Cardiac muscle cell (in vitro differentiated cells and primary cell): Measurements from ENCODE around the gene RAB6D. TPM values are rescaled to one million over a fixed set of nuclear protein-coding genes. Genes with fewer than 3 reads are reported as not detected.
"Not testable (repeated sequence)": the region's sequence is repeated elsewhere in the genome, so short reads cannot be mapped to it uniquely, and the experiment has no call there.

Source experiments
- DNase-seq, 2 donors: peaks; one replicate each; pipeline versions ENCODE4 v3.0.0 to v3.0.0-alpha.2; 2010 to 2017; ENCODE audit warnings: low read depth in 1 of 2, low spot score in 1 of 2
- H3K27ac ChIP-seq: fragments of 200-600 bp; sonication (generic); 2 replicates; pipeline ENCODE4 v1.5.1; 2016
- H3K27me3 ChIP-seq: fragments of 200-600 bp; sonication (generic); 2 replicates; pipeline ENCODE4 v1.6.0; 2016; ENCODE audit warnings: control low read depth
- H3K36me3 ChIP-seq: fragments of 200-600 bp; sonication (generic); 2 replicates; pipeline ENCODE4 v1.5.1; 2016; ENCODE audit warnings: control low read depth
- H3K4me1 ChIP-seq: fragments of 200-600 bp; sonication (generic); 2 replicates; pipeline ENCODE4 v1.8.1; 2017; ENCODE audit warnings: low read depth, mild to moderate bottlenecking, mixed run types
- H3K4me3 ChIP-seq: fragments of 200-600 bp; sonication (generic); 2 replicates; pipeline ENCODE4 v1.5.1; 2016; ENCODE audit warnings: mild to moderate bottlenecking
- H3K9me3 ChIP-seq: fragments of 200-600 bp; sonication (generic); 2 replicates; pipeline ENCODE4 v1.5.1; 2017; ENCODE audit warnings: low read depth, mild to moderate bottlenecking, control low read depth
- polyA plus RNA-seq: library from polyadenylated mRNA; unstranded; fragments of >200 nt; fragmentation: Nextera tagmentation; extraction: Ambion mirVana; gene quantifications from 2 replicates; pipeline ENCODE4 v1.2.1, GENCODE V29; 2016
- total RNA-seq: library from RNA; depleted of rRNA; stranded (reverse); fragments of >200 nt; gene quantifications from 2 replicates; pipeline ENCODE4 v1.2.3, GENCODE V29; 2016
- TF ChIP-seq, protein P1 (sequence below): IDR thresholded peaks from 2 replicates; pipeline ENCODE4 v1.5.1; 2012; ENCODE audit warnings: low read depth, mild to moderate bottlenecking, low read length

The RAB6D gene
- total and polyA plus RNA-seq, 2 experiments from 2014 or later, result 0.48 TPM; not detected in 1

DNA sequence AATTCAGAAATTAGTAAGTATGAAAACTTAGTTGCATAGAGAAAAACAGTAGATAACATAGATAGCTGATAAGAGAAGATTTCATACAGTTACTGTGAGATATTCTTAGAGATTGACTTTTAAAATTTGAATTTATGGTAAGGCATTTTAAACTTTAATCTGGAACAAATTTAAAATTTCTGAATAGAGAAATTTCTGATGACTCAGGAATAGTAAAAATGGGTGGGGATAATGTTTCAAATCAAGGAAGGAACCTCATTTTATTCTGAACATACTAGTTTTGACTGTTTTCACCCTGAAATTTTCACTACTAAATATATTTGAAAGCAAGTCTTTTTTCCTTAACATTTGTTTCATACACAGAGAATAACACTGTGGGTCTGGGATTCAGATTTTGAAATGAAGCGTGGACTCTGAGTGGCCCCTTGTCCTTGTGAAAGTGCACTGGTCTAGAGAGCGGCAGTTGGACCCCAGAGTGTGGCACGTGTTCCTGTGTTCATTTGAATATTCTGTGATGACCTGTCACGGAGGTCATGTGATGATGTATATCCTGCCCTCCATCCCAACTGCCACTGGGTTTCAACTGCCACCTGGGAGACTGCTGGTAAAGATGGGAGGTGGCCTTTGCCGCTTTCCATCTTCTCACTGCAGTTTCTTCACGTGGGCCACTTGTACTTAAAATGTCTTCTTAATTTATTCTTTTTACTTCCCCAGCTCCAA lies 38.5 kb upstream of the RAB6D start:
- DNase-seq, result no peak
- H3K27me3 ChIP-seq, result peaks cover 10% of the 10 kb centered on the region
- no peaks in the 10 kb centered on the region for H3K36me3 ChIP-seq
- TF ChIP-seq, protein P1, sequence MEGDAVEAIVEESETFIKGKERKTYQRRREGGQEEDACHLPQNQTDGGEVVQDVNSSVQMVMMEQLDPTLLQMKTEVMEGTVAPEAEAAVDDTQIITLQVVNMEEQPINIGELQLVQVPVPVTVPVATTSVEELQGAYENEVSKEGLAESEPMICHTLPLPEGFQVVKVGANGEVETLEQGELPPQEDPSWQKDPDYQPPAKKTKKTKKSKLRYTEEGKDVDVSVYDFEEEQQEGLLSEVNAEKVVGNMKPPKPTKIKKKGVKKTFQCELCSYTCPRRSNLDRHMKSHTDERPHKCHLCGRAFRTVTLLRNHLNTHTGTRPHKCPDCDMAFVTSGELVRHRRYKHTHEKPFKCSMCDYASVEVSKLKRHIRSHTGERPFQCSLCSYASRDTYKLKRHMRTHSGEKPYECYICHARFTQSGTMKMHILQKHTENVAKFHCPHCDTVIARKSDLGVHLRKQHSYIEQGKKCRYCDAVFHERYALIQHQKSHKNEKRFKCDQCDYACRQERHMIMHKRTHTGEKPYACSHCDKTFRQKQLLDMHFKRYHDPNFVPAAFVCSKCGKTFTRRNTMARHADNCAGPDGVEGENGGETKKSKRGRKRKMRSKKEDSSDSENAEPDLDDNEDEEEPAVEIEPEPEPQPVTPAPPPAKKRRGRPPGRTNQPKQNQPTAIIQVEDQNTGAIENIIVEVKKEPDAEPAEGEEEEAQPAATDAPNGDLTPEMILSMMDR, result no peak
- H3K27ac ChIP-seq, result no peak overlapping the region
- no peak overlapping the region for H3K4me3 ChIP-seq
- no peaks in the 10 kb centered on the region for H3K4me1 ChIP-seq
- no peaks in the 10 kb centered on the region for H3K9me3 ChIP-seq

GRCh38 chr2:131400849-131401248 lies 36.9 kb upstream of the RAB6D start:
- no peak overlapping the region for H3K4me3 ChIP-seq
- no peak overlapping the region for H3K27ac ChIP-seq
- peaks cover 9% of the 10 kb centered on the region for H3K27me3 ChIP-seq
- H3K9me3 ChIP-seq, result no peaks in the 10 kb centered on the region
- H3K4me1 ChIP-seq, result no peaks in the 10 kb centered on the region
- TF ChIP-seq, protein P1, result no peak
- no peak for DNase-seq
- no peaks in the 10 kb centered on the region for H3K36me3 ChIP-seq

- H3K36me3 ChIP-seq, H3K27ac ChIP-seq, H3K9me3 ChIP-seq, H3K4me3 ChIP-seq, DNase-seq, H3K4me1 ChIP-seq: not testable (repeated sequence)
- H3K27me3 ChIP-seq, result peaks cover 13% of the 10 kb centered on the region
These were observed 36.5 kb upstream of the RAB6D start for GRCh38 chr2:131400441-131400840.

DNA sequence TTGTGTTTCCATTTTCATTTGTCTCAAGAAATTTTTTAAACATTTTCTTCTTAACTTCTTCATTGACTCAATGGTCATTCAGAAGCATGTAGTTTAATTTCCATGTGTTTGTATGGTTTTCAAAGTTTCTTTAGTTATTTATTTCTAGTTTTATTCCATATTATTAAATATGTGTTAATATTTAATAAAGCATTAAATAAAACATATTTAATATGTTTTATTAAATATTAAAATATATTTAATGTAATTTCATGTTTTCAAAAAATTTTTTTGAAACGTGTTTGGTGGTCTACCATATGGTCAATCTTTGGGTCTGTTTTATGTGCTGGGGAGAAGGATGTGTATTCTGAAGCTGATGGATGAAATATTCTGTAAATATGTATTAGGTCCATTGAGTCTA lies 32.2 kb upstream of the RAB6D start:
- not testable (repeated sequence) for H3K36me3 ChIP-seq, H3K27ac ChIP-seq, H3K4me3 ChIP-seq, H3K4me1 ChIP-seq, H3K9me3 ChIP-seq, DNase-seq
- peaks cover 27% of the 10 kb centered on the region for H3K27me3 ChIP-seq

- H3K27me3 ChIP-seq, result peaks cover 24% of the 10 kb centered on the region
- not testable (repeated sequence) for H3K36me3 ChIP-seq, H3K4me3 ChIP-seq, H3K9me3 ChIP-seq, H3K27ac ChIP-seq, H3K4me1 ChIP-seq
- DNase-seq, result peak; percentile 7 to 38
These were observed 31.2 kb upstream of the RAB6D start for GRCh38 chr2:131395024-131395645.

GRCh38 chr2:131394147-131394931 lies 30.4 kb upstream of the RAB6D start:
- Histone ChIP-seq H3K27ac (no peak overlapping the region), H3K9me3 (no peaks in the 10 kb centered on the region), H3K36me3 (no peaks in the 10 kb centered on the region), H3K4me3 (no peak overlapping the region), H3K4me1 (no peaks in the 10 kb centered on the region), H3K27me3 (peaks cover 19% of the 10 kb centered on the region)
- DNase-seq, result peak; percentile 28 to 47
- TF ChIP-seq, protein P1, result no peak

DNA sequence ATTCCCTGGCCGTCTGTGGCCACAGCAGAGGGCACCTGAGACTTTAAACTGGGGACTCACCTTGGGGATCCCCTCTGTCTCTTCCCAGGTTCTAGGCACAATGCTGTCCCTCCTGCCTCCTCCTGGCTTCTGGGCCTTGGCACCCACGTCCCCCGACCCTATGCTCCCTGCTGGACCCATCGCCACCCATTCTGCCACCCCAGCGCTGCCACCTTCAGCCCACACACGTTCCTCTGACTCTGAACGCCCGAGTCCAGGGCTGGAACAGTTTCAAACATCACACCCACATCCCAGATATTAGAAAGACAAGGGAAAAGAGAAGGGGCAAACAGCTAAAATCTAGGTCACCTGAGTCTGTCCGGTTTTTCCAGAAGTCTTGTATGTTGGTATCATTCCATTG lies 28.0 kb upstream of the RAB6D start:
- H3K9me3 ChIP-seq, H3K4me1 ChIP-seq, H3K4me3 ChIP-seq, H3K27ac ChIP-seq, DNase-seq, H3K36me3 ChIP-seq: not testable (repeated sequence)
- peaks cover 19% of the 10 kb centered on the region for H3K27me3 ChIP-seq

DNA sequence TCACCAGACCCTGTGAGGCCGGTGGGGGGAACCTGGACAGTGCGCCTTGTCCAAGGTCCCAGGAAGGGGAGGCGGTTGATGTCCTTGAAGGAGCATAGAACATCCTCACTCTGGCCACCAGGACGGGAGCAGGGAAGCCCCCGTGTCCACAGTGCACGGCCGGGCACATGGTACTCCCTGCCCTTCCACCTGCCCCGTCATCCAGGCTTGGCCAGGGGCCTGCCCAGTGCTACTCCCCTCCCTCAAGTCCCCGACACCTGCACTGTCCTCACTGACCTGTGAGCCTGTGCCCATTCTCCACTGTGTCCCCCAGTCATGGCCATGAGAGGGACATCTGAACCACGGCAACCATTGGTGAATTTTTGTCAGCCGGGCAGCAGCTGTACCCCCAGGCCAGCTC lies 27.5 kb upstream of the RAB6D start:
- not testable (repeated sequence) for DNase-seq, H3K4me1 ChIP-seq, H3K4me3 ChIP-seq, H3K9me3 ChIP-seq, H3K27ac ChIP-seq, H3K36me3 ChIP-seq
- peaks cover 19% of the 10 kb centered on the region for H3K27me3 ChIP-seq

- H3K27ac ChIP-seq, H3K36me3 ChIP-seq, H3K4me1 ChIP-seq, H3K9me3 ChIP-seq, H3K4me3 ChIP-seq: not testable (repeated sequence)
- peaks cover 15% of the 10 kb centered on the region for H3K27me3 ChIP-seq
- peak in 1 of 2 donors; percentile 37 for DNase-seq
These were observed 26.6 kb upstream of the RAB6D start for GRCh38 chr2:131390495-131391130.
